Hematopoietic multipotent progenitor cell treated with erythropoietin and hydrocortisone succinate and interleukin-3 and kit ligand, for 8 days (in vitro differentiated cells): ENCODE data around the gene GLIPR2.
"Not testable (repeated sequence)": the region's sequence is repeated elsewhere in the genome, so short reads cannot be mapped to it uniquely, and the experiment has no call there.

ENCODE experiments used
- DNase-seq: peaks from one replicate; pipeline ENCODE4 v3.0.0-alpha.2; 2015

GLIPR2 gene

GRCh38 chr9:36164989-36165388, 28.5 kb downstream of the GLIPR2 start:
- DNase-seq, result no peak

DNA sequence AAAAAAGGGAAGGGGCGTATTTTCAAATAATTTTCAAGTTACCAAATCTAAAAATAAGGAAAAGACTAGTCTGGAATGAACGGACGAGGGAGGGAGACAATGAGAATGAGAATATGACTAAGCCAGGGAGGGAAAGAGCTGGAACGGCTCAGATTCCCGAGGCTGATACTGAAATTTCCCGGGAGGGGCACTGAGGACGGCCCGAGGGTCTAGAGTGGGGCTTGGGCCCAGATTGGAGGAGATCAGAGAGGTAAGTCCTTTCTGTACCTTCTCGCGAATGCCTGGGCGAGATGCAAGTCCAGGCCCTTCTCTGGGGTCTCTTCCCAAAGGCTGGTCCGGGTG, 29.3 kb downstream of the GLIPR2 start:
- DNase-seq, result no peak

GRCh38 chr9:36166168-36166927, 29.8 kb downstream of the GLIPR2 start:
- DNase-seq, result peak; percentile 74

DNA sequence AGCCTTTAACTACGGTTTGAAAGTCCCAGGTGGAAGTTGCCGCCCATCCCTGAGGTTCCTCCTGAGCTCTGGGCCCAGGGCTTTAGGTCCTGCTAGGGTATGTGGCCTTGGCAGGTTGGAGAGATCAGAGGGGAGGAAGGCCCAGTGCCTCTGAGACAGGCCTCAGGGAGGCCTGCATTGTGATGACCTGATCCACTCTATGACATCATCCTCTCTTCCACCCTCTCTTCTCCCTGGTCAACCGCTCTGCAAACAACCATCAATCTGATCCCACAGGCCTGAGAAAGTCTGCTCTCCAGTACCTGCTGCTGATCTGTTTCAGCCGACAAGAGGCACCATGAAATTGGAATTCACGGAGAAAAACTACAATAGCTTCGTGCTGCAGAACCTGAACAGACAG, 32.6 kb downstream of the GLIPR2 start, which contains the start of gene CCIN:
Gene CCIN, plus strand, starts transcription at position 223 of the 400 bp plus-strand sequence. Its CDS starts 115 bp downstream, at position 338.
- DNase-seq, result peak; percentile 19

DNA sequence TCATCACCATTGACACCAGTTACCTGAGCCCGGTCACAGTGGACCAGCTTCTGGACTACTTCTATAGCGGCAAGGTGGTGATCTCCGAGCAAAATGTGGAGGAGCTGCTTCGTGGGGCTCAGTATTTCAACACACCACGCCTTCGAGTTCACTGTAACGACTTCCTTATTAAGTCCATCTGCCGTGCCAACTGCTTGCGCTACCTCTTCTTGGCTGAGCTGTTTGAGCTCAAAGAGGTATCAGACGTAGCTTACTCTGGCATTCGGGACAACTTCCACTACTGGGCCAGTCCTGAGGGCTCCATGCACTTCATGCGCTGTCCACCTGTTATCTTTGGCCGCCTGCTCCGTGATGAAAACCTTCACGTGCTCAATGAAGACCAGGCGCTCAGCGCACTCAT, 33.2 kb downstream of the GLIPR2 start:
- no peak for DNase-seq

DNA sequence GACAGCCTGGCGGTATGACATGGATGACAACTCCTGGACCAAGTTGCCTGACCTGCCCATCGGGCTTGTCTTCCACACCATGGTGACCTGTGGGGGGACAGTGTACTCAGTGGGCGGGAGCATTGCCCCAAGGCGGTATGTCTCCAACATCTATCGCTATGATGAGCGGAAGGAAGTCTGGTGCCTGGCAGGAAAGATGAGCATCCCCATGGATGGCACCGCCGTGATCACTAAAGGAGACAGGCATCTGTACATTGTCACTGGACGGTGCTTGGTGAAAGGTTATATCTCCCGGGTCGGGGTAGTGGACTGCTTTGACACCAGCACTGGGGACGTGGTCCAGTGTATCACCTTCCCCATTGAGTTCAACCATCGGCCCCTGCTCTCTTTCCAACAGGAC, 34.0 kb downstream of the GLIPR2 start:
- no peak for DNase-seq

- no peak for DNase-seq
These were observed 37.3 kb downstream of the GLIPR2 start for GRCh38 chr9:36173861-36174260.

- DNase-seq, result no peak
These were observed 37.7 kb downstream of the GLIPR2 start for GRCh38 chr9:36174271-36174670.

- DNase-seq, result no peak
These were observed 38.2 kb downstream of the GLIPR2 start for GRCh38 chr9:36174731-36175130.

- not testable (repeated sequence) for DNase-seq
These were observed 38.7 kb downstream of the GLIPR2 start for GRCh38 chr9:36175209-36175608.

DNA sequence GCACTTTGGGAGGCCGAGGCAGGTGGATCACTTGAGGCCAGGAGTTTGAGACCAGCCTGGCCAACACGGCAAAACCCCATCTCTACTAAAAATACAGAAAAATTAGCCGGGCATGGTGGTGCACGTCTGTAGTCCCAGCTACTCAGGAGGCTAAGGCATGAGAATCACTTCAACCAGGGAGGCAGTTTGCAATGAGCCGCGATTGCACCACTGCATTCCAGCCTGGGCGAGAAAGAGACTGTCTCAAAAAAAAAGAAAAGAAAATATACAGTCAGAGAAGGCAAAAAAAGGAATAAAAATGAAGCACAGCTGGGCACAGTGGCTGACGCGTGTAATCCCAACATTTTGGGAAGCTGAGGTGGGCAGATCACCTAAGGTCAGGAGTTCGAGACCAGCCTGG, 40.0 kb downstream of the GLIPR2 start:
- not testable (repeated sequence) for DNase-seq

- DNase-seq, result no peak
These were observed 41.0 kb downstream of the GLIPR2 start for GRCh38 chr9:36177571-36177970.

DNA sequence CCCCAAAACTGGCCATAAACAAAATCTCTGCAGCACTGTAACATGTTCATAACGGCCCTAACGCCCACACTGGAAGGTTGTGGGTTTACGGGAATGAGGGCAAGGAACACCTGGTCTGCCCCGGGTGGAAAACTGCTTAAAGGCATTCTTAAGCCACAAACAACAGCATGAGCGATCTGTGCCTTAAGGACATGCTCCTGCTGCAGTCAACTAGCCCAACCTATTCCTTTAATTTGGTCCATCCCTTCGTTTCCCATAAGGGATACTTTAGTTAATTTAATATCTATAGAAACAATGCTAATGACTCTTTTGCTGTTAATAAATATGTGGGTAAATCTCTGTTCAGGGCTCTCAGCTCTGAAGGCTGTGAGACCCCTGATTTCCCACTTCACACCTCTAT, 43.7 kb downstream of the GLIPR2 start:
- not testable (repeated sequence) for DNase-seq

- DNase-seq, result no peak
These were observed 50.9 kb downstream of the GLIPR2 start for GRCh38 chr9:36187414-36187813.

DNA sequence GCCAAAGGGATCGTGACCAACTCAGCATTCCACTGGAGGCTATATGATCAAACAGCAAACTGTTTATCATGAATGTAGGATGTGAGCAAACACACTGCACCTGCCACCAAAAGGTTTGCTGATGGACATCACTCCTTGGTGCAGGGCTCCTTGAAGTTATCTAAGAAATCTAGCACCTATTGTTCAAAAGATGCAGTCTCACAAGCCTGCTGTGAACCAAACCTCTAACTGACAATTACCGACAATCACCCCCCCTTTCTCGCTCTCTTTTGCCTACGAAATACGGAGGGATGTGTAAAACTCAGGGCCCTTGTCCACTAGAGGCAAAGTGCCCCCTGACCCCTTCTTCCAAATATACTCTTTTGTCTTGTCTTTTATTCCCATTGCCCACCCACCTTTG, 51.7 kb downstream of the GLIPR2 start:
- DNase-seq, result no peak

GRCh38 chr9:36189976-36190375, 53.4 kb downstream of the GLIPR2 start:
- DNase-seq, result peak; percentile 34

- peak; percentile 100 for DNase-seq
These were observed 54.1 kb downstream of the GLIPR2 start, which contains the start of gene CLTA for GRCh38 chr9:36190388-36191289. Gene CLTA, plus strand, starts transcription at chr9:36190921. Its CDS starts 136 bp downstream, at chr9:36191057.

GRCh38 chr9:36191290-36191645, 54.7 kb downstream of the GLIPR2 start:
- DNase-seq, result peak; percentile 32

GRCh38 chr9:36191686-36192085, 55.2 kb downstream of the GLIPR2 start:
- DNase-seq, result no peak

DNA sequence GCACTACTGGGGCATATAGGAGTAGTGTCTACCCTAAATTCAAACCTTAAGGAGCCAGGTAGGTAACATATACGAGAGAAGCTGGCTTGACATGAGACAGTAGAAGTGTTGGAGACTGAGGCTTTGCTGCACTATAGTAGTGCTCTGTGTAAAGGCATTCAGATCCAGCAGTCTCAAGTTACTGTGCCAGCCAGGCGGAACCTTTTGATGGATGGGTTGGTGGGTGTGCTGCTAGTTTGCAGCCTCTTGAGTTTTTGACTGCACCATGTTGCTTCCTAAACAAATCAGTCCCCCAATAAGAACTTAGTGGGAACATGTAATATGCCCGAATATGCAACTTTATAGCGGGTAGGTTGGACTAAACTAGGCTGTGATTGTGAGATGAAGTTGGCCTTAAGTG, 55.7 kb downstream of the GLIPR2 start:
- DNase-seq, result no peak

DNA sequence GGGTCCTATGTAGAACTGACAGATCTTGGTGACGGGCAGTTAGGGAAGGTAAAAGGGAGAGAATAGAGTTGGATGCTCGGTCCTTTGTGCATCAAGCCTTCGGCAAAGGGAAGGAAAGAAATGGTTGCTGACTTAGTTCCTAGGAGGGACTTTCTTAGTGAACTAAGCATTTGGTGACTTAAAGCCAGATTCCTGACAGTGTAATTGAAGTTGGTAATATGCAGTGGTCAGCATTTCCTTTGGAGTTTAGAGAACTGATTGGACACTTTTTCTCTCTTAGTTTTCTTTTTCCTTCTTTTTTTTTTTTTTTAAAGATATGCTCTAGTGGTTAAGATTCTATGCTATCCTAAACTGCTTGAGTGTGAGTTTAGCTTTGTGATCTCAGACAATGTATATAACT, 56.5 kb downstream of the GLIPR2 start:
- DNase-seq, result no peak

- DNase-seq, result no peak
These were observed 57.9 kb downstream of the GLIPR2 start for GRCh38 chr9:36194326-36195000.

- no peak for DNase-seq
These were observed 68.5 kb downstream of the GLIPR2 start for GRCh38 chr9:36204906-36205547.
